Glomerular visceral epithelial cell (primary cell): ENCODE measurements around the gene PLK5.
"Not testable (repeated sequence)": the region's sequence is repeated elsewhere in the genome, so short reads cannot be mapped to it uniquely, and the experiment has no call there.

Source experiments
- DNase-seq: peaks from one replicate; pipeline ENCODE4 v3.0.0-alpha.2; 2016; ENCODE audit errors: extremely low spot score

Gene PLK5

DNA sequence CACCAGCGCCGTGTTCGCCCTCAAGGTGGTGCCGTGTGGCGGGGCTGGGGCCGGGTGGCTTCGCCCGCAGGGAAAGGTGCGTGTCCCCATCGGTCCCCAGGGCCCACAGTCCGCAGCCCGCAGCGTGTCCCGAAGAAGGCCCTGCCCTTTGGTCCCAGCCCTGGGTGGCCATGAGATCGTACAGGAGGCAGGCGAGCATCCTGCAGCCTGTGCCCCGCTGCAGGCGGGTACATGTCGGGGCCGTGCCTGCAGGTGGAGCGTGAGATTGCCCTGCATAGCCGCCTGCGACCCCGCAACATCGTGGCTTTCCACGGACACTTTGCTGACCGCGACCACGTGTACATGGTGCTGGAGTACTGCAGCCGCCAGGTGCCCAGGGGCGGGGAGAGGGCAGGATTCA is 1.5 kb downstream of the PLK5 start:
- DNase-seq = no peak

DNA sequence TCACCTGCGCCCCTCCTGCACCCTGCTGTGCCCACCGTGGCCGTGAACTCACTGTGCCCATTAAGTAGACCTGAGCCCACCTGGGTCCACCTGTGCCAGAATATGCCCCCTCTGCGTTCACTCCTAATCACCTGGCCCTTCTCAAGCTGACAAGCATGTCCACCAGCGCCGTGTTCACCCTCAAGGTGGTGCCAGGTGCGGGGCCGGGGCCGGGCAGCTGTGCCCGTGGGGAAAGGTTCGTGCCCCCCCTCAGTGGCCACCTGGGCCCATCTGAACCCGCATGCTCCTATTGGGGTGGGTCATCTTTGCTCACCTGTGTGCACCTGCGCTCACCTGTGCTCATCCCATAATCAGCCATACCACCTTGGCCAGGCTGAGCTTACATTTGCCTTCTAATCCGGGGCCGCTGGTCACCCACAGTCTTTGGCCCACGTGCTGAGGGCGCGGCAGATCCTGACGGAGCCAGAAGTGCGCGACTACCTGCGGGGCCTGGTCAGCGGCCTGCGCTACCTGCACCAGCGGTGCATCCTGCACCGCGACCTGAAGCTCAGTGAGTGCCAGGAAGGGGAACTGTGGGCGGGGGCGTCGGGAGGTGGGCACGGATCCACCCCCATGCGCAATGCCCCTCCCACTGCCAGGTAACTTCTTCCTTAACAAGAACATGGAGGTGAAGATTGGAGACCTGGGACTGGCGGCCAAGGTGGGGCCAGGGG is 2.3 kb downstream of the PLK5 start:
- DNase-seq = no peak

DNA sequence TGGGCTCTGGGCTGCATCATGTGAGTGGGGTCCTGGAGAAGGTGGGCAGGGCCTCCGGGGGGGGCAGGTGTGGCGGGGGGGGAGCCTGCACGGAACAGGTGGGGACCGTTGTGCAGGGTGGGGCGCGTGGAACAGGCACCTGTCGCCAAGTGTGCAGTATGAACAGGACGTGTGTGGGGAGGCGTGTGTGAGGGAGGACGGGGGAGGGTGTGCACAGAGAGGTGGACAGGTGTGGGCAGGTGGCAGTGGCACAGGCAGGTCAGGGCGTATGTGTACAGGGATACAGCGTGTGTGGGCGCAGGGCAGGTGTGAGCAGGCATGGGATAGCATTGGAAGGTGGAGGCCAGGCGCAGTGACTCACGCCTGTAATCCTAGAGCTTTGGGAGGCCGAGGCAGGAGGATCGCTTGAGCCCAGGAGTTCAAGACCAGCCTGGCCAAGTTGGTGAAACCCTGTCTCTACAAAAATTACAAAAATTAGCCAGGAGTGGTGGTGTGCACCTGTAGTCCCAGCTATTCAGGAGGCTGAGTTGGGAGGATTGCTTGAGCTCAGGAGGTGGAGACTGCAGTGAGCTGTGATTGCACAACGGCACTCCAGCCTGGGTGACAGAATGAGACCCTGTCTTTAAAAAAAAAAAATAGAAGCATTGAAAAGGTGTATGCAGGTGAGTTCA is 3.2 kb downstream of the PLK5 start:
- DNase-seq = no peak

DNA sequence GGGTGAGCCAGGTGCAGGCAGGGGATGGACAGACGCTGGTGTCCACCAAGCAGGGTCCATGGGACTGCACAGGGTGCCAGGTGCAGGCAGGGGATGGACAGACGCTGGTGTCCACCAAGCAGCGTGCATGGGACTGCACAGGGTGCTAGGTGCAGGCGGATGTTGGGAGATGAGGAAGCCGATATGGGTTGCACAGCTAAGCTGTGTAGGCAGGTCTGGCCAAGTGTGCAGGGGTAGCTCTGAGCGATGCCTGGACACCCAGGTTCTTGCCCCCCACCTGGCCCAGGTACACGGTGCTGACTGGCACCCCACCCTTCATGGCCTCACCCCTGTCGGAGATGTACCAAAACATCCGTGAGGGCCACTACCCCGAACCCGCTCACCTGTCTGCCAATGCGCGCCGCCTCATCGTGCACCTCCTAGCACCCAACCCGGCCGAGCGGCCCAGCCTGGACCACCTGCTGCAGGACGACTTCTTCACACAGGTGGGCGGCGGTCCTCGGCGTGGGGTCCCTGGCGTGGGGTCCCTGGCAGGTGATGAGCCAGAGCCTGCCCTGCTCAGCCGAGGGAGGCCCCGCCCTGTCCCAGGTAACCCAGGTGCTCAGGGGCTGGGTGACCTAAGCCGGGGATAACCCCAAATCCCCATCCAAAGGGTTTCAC is 3.9 kb downstream of the PLK5 start:
- DNase-seq = no peak

DNA sequence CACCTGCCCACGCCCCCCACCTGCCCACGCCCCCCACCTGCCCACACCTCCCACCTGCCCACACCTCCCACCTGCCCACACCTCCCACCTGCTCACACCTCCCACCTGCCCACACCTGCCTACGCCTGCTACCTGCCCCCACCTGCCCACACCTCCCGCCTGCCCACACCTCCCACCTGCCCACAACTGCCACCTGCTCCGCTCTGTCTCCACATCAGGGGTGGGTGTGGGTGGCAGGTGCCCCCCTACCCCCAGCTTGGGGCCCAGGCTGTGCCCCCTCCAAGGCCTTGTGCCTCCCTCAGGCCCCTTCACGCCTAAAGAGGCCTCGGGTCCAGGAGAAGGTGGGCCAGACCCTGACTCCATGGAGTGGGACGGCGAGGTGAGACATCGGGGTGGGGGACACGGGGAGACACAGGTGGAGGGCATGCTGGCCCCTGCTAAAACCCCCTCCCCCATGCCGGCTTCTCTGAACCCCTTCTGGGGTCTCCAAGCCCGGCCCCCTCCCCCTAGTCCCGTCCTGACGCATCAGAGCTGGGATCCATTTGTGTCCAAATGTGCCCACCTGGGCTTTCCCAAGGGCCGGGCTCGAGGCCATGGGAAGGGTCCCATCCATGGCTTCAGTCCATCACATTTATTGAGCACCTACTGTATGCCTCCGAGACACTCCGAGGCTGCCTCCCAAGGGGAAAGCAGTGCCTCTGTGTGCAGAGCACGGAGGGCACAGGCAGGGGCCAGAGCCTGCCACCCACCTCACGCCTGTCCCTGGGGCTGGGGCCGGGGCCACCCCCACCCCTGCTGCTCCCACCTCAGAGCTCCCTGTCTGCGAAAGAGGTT is 4.9 kb downstream of the PLK5 start:
- DNase-seq = no peak

DNA sequence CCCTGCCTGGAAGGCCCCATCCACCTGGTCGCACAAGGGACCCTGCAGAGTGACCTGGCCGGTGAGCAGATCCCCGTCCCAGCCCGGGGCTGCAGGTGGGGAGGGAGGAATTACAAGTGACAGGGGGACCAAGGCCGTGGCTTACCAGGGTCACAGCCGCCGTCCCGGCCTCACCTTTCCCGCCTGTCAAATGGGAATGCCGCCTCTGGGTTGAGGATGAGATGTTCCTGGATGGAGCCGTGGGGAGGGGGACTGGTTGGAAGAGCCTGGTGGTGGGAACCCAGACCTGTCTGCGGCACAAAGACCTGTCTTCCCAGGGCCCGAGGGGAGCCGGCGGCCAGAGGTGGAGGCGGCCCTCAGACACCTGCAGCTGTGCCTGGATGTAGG is 5.5 kb downstream of the PLK5 start:
- DNase-seq = no peak

DNA sequence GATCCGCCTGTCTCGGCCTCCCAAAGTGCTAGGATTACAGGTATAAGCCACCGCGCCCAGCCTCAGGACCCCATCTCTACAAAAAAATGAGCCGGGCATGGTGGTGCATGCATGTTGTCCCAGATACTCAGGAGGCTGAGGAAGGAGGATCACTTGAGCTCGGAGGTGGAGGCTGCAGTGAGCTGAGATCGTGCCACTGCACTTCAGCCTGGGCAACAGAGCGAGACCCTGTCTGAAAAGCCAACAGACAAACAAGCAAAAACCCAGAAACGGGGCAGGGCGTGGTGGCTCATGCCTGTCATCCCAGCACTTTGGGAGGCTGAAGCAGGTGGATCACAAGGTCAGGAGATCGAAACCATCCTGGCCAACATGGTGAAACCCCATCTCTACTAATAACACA is 7.0 kb downstream of the PLK5 start:
- not testable (repeated sequence) for DNase-seq

DNA sequence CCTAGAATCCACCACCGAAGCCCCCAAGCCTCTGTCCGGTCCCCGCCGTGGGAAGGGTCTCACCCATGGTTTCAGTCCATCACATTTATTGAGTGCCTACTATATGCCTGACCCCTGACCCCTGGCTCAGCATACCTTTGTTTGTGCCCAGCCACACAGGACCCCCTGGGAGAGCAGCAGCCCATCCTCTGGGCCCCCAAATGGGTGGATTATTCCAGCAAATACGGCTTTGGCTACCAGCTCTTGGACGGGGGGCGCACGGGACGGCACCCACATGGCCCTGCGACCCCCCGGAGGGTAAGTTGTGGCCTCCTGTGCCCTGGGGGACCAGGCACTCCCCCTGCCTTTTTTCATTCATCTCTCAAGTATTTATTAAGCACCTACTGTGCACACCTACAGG is 7.7 kb downstream of the PLK5 start:
- no peak for DNase-seq

DNA sequence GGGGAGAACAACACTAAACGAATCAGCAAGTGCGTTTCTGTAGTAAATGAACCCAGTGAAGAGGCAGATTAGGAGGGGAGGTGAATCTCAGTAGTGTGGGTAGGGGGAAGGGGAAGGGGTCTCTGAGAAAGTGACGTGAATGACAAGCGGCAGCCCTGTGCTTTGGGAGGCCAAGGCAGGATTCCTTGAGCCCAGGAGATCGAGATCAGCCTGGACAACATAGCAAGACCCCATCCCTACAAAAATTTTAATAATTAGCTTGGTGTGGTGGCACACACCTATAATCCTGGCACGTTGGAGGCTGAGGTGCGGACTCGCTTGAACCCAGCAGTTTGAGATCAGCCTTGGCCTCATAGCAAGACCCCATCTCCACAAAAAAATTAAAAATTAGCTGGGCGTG is 8.1 kb downstream of the PLK5 start:
- DNase-seq = no peak

DNA sequence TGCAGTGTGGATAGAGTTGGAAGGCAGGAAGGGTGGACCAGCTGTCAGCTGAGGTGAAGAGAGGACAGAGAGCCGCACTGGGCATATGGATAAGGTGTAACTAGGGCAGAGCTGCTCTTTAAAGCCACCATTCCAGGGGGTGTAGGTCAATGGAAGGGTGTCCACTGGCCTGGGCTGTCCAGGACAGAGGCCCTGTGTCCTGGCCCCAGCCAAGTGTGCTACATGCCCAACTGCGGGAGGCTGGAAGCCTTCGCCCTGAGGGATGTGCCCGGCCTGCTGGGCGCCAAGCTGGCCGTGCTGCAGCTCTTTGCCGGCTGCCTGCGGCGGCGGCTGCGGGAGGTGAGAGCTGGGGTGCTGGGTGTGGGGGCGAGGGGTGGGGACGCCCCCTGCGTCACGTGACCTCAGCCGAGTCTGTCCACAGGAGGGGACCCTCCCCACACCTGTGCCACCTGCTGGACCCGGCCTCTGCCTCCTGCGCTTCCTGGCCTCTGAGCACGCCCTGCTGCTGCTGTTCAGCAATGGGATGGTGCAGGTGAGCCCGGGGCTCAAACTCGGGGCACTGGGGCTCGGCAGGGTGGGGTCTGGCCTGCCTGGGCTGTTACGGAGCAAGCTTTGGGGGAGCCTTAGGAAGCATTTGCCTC is 9.8 kb downstream of the PLK5 start:
- no peak for DNase-seq

DNA sequence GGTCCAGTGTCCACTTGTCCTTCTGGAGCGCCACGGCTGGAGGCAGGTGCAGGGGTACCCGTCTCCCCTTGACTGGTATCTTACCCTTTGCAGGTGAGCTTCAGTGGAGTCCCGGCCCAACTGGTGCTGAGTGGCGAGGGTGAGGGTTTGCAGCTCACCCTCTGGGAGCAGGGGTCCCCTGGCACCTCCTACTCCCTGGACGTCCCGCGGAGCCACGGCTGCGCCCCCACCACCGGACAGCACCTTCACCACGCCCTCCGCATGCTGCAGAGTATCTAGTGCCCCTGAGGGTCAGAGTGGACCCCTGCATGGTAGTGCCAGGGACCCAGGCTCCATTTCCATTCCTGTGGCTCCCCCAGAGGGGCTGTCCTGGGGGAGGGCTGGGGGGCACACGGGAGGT is 11.1 kb downstream of the PLK5 start:
- no peak for DNase-seq

DNA sequence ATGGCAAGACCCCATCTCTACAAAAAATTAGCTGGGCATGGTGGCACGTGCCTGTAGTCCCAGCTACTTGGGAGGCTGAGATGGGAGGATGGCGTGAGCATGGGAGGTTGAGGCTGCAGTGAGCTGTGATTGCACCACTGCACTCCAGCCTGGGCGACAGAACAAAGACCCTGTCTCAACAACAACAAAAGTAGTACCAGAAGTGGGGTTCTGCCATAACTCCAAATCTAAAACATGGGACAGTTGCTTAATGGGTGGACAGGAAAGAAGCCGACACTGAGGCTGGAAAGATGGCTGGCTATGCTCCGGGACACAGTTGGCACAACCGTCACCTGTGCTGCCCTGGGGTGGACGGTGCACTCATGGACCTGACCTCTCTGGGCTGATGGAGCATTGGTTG is 11.8 kb downstream of the PLK5 start:
- DNase-seq = not testable (repeated sequence)

DNA sequence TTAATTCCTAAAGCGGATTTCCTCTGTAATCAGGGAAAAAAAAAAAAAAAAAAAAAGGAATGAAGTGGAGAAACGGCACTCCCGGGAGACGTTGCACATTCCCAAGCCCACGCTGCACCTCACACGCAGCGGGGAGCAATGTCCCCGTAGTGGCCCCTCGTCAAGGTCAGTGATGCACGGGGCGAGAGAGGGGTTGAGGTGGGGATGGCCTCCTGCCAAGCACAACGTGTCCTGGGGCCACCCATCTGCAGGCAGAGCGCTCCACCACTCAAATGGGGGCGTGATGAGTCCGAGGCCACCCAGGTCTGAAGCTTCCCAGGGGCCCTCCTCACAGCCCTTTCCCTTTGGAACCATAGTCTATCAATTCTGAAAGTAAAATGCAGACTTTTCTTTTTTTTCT is 15.1 kb downstream of the PLK5 start:
- no peak for DNase-seq

DNA sequence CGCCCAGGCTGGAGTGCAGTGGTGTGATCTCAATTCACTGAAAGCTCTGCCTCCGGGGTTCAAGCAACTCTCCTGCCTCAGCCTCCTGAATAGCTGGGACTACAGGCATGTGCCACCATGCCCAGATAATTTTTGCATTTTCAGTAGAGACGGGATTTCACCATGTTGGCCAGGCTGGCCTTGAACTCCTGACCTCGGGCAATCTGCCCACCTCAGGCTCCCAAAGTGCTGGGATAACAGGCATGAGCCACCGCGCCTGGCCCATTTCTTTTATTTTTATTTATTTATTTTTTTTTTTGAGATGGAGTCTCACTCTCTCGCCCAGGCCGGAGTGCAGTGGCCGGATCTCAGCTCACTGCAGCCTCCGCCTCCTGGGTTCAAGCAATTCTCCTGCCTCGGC is 15.9 kb downstream of the PLK5 start:
- not testable (repeated sequence) for DNase-seq

DNA sequence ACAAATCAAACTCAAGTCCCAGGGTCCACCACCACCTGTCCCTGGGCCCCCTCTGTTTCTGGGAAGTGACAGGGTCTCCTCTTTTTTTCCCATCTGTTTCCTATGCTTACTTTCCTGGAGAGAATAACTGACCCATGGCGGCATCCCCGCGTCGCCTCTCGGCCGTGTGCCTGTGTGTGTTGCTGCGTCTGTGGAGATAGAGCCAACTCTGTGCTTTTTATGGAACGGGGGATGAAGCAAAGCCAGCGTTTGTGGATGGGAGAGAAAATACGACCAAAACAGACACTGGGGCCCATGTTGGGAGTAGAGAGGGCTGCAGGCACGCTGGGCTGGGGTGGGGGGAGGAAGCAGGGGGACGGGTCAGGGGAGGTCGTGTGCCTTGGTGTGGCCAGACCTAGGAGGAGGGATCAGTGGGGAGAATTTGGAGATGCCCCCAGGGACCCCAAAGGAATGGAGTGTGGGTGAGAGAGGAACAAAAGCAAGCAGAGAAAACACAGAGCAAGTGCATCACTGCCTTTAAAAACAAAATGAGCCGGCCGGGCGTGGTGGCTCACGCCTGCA is 16.6 kb downstream of the PLK5 start:
- DNase-seq = no peak

DNA sequence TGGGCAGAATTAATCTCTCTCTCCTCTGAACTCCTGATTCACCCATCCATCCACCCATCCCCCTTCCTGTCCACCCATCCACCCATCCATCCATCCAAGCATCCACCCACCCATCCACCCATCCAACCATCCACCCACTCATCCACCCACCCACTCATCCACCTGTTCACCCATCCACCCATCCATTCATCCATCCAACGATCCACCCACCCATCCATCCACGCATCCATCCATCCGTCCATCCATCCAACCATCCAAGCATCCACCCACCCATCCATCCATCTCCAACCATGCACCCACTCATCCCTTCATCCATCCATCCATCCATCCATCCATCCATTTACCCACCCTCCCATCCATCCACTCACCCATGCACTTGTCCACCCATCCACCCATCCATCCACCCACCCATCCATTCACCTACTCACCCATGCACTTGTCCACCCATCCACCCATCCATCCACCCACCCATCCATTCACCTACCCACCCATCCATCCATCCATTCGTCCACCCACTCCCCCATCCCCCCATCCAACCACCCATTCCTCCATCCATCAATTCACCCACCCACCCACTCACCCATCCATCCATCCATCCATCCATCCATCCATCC is 25.6 kb downstream of the PLK5 start:
- no peak for DNase-seq

DNA sequence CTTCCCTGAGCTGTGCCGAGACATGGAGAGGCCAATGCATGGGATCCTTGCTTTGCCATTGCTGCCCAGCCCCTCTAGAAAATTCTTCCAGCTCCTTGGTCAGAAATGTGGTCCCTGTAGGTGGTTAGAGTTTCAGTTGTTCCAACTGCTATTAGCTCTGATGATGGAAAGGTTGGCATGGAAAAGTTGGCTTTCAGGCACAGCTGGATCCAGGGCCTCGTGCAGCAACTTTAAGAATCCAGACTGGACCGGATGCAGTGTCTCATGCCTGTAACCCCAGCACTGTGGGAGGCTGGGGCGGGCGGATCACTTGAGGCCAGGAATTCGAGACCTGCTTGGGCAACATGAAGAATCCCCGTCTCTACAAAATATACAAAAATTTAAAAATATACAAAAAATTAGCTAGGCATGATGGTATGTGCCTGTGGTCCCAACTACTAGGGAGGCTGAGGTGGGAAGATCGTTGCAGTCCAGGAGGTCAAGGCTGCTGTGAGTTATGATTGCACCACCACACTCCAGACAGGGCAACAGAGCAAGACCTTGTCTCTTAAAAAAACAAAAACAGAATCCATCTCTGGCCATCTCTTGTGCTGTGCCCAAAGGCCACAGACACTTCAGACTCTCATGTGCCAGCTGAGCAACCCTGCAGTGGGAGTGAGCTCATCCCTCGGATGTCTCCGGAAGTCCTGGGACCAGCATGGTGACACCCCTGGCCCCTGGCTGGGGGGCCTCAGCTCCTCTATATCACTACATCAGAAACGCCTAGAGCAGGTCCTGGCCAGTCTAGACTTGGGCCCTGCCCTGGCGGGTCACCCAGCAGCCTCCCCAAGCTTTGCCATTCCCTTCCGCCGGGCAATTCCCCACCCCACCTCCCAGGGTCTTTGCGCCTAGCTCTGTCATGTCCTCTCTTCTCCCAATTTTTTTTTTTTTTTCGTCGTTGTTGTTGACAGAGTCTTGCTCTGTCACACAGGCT is 27.5 kb downstream of the PLK5 start:
- DNase-seq = no peak

DNA sequence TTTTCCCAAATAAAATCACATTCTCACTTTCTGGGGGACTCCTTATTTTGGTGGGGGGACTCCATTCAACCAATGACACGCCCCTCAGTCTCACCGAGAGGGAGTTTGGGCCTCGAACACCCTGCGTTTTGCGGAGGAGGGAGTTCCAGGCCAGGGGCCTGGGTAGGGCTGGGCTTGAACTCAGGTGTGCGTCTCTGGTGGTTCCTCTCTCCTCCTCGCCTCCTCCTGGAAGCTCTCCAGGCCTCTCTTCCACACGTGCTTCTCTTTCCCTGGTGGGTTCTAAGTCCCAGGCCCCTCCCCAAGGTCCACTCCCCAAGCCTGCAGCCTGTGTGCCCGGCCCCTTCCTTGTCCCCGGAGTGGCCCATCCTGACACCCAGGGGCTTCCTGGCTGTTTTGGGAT is 29.5 kb downstream of the PLK5 start:
- no peak for DNase-seq

DNA sequence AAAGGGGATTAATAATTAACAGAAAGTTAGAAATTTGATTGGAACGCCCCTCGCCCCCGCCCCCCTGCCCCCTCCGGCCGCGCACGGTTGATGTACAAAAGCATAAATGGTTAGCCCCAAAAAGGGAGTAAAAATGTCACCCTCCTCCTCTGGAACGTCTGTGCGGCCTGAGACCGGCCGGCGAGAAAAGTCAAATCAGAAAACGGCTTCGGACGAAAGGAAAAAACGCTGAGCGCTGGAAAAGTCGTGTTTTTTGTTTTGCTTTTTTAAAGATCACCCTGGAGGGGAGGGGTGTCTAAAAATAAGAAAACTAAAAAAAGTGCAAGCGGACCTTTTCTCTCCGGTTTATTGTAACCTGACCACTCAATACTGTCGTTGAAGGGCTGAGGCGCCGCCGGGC is 31.1 kb downstream of the PLK5 start:
- DNase-seq = no peak
